Right lobe of liver (tissue), 6 donors: ENCODE data around the gene HPN. TPM values are rescaled to one million over a fixed set of nuclear protein-coding genes. Genes with fewer than 3 reads are reported as not detected.

Experiments
- ATAC-seq, 4 donors: fragments of 200-7000 bp; cut with Tn5 transposase; one replicate each; pipeline ENCODE4 v1.9.1; 2020; ENCODE audit warnings: mild to moderate bottlenecking in 4 of 4, moderate library complexity in 4 of 4
- DNase-seq, 3 donors: peaks; one replicate each; pipeline ENCODE4 v3.0.0-alpha.2; 2020
- H3K27ac ChIP-seq, 3 donors: fragments of 200-600 bp; one replicate each; pipeline ENCODE4 v1.8.0; 2022
- H3K27me3 ChIP-seq, 2 donors: fragments of 200-600 bp; one replicate each; pipeline ENCODE4 v1.8.0; 2022
- H3K36me3 ChIP-seq, 4 donors: fragments of 200-600 bp; sonication (generic) in 1 of 4; one replicate each; pipeline versions ENCODE4 v1.5.1 to v1.8.0; 2017 to 2022; ENCODE audit warnings: control low read depth in 1 of 4
- H3K4me1 ChIP-seq, 4 donors: fragments of 200-600 bp; sonication (generic) in 1 of 4; one replicate each; pipeline versions ENCODE4 v1.5.1 to v1.8.0; 2017 to 2022; ENCODE audit warnings: control low read depth in 1 of 4
- H3K4me3 ChIP-seq, 3 donors: fragments of 200-600 bp; one replicate each; pipeline ENCODE4 v1.8.0; 2022
- H3K9me3 ChIP-seq, 4 donors: fragments of 200-600 bp; sonication (generic) in 1 of 4; one replicate each; pipeline versions ENCODE4 v1.5.1 to v1.8.0; 2017 to 2022; ENCODE audit warnings: control low read depth in 1 of 4
- CTCF ChIP-seq, 4 donors: fragments of 200-600 bp in 3 of 4; fragments of 450-650 bp in 1 of 4; IDR thresholded peaks; one replicate each; pipeline versions ENCODE4 v1.5.1 to v1.8.0; 2016 to 2022; ENCODE audit warnings: antibody characterized with exemption in 4 of 4, mild to moderate bottlenecking in 2 of 4
- POLR2A ChIP-seq: fragments of 450-650 bp; IDR thresholded peaks from one replicate; pipeline ENCODE4 v1.6.1; 2017; ENCODE audit warnings: antibody characterized with exemption, mild to moderate bottlenecking
- WGBS: methylation state at CpG from one replicate; pipeline ENCODE4 v1.1.6; 2018; ENCODE audit warnings: low coverage, low lambda C conversion rate; ENCODE audit not compliant: insufficient coverage; ENCODE audit errors: missing lambda C conversion rate; 5-methylcytosine and 5-hydroxymethylcytosine counted together
- intact Hi-C, 2 donors: fragments of 100-400 bp; cut with DNase I; formaldehyde crosslinking; loops; one replicate each; pipeline versions ENCODE4 v1.11.2 to v1.14.1; 2022
- total RNA-seq, 6 experiments: library from RNA; depleted of rRNA in 2 of 6; stranded (reverse); fragments of >200 nt in 2 of 6; fragmentation: NEBNext Ultra II Directional in 3 of 6; extraction: Animal tissue kit (Norgen Biotek cat#: 25700) in 3 of 6; gene quantifications; one replicate each; pipeline versions ENCODE4 v1.1.0 to v1.2.4, GENCODE V29; 2016 to 2023
- donor health status: DM: no; HTN: yes; CAD: no.
- donor health status: DM: no; HTN: no; CAD: no.
- donor health status: DM: no; HTN: no; CAD: no.
- donor health status: DM: no; HTN: yes; CAD: no.
- donor health status: DM: no; HTN: yes; CAD: no.

The HPN gene
- total RNA-seq, 6 experiments from 2014 or later: 285 to 486 (median 374) TPM

GRCh38 chr19:35112995-35113688 lies 71.6 kb downstream of the HPN start:
- no peak for TF ChIP-seq CTCF (IDR thresholded peaks at IDR 0.05)
- TF ChIP-seq POLR2A: no peak
- intact Hi-C loops: no loop called here
- WGBS: 73% methylated on average over 9 of the region's 15 CpGs

GRCh38 chr19:35114353-35115176 lies 73.0 kb downstream of the HPN start:
- DNase-seq (no peak), ATAC-seq (peak; percentile 67 to 82 (median 74))
- Histone ChIP-seq H3K27me3 (no peaks in the 10 kb centered on the region), H3K36me3 (no peaks in the 10 kb centered on the region), H3K27ac (no peak overlapping the region), H3K9me3 (no peaks in the 10 kb centered on the region), H3K4me3 (no peak overlapping the region), H3K4me1 (peaks cover 0 to 7% (median 0%) of the 10 kb centered on the region in 4 donors)
- intact Hi-C loops: no loop called here
- TF ChIP-seq CTCF (IDR thresholded peaks at IDR 0.05) (peak; percentile 82 to 96 (median 94)), POLR2A (no peak)
- WGBS: 11% methylated on average over 14 of the region's 23 CpGs

More at GRCh38 chr19:35112995-35113688, 71.6 kb downstream of the HPN start:
- Histone ChIP-seq H3K27ac (no peak overlapping the region), H3K4me3 (no peak overlapping the region), H3K27me3 (no peaks in the 10 kb centered on the region), H3K36me3 (no peaks in the 10 kb centered on the region), H3K9me3 (no peaks in the 10 kb centered on the region), H3K4me1 (peaks cover 0 to 7% (median 0%) of the 10 kb centered on the region in 4 donors)
- no peak for DNase-seq
- ATAC-seq: no peak

- DNase-seq (no peak), ATAC-seq (peak in 1 of 4 donors; percentile 3)
- intact Hi-C loops: no loop called here
- no peak for TF ChIP-seq POLR2A
- no peak for TF ChIP-seq CTCF (IDR thresholded peaks at IDR 0.05)
- H3K4me3 ChIP-seq: no peak within 1 kb of the TSS
- H3K27me3 ChIP-seq: no peaks in the 10 kb centered on the region
- no peaks in the 10 kb centered on the region for H3K9me3 ChIP-seq
- peaks cover 0 to 7% (median 0%) of the 10 kb centered on the region in 4 donors for H3K4me1 ChIP-seq
- H3K27ac ChIP-seq: no peak within 1 kb of the TSS
- H3K36me3 ChIP-seq: no peaks in the 10 kb centered on the region
- 62% methylated on average over 7 of the region's 14 CpGs for WGBS
These were observed 73.8 kb downstream of the HPN start, which contains the start of gene FXYD3 for GRCh38 chr19:35115177-35115951. Gene FXYD3 (plus strand): TSS chr19:35115823. CDS start chr19:35119377, 3,554 bp downstream.

Other genes starting within 250 kb of the HPN start
- gene ZNF30, start 114.8 kb upstream of the HPN start, total RNA-seq: 1 to 10 TPM in 4 of 6 experiments, under 1 TPM in 2; 0.95 to 4.0 (median 1.4) TPM
- 1 to 10 TPM; 2.6 to 3.8 (median 3.2) TPM for gene ZNF792, start 77.5 kb upstream of the HPN start, total RNA-seq
- 10 to 100 TPM; 10.4 to 34.8 (median 15.4) TPM for gene GRAMD1A, start 41.4 kb upstream of the HPN start, total RNA-seq
- 1 to 10 TPM; 2.6 to 4.9 (median 3.6) TPM for gene SCN1B, start 11.3 kb upstream of the HPN start, total RNA-seq
- 1 to 10 TPM in 1 of 6 experiments, not detected in 5; 1.0 TPM for gene FXYD3, start 74.1 kb downstream of the HPN start, total RNA-seq
- gene LGI4, start 93.3 kb downstream of the HPN start, total RNA-seq: 1 to 10 TPM in 5 of 6 experiments, under 1 TPM in 1; 0.99 to 2.0 (median 1.5) TPM
- 100 to 1,000 TPM in 4 of 6 experiments, 10 to 100 TPM in 2; 38.9 to 263 (median 140) TPM for gene FXYD1, start 97.1 kb downstream of the HPN start, total RNA-seq
- gene FXYD7, start 101.5 kb downstream of the HPN start, total RNA-seq: under 1 TPM in 1 of 6 experiments, not detected in 5; 0.49 TPM
- gene FXYD5, start 113.0 kb downstream of the HPN start, total RNA-seq: 10 to 100 TPM in 4 of 6 experiments, 1 to 10 TPM in 2; 5.6 to 23.6 (median 14.2) TPM
- not detected for gene FAM187B, start 187.0 kb downstream of the HPN start, total RNA-seq
- gene LSR, start 207.3 kb downstream of the HPN start, total RNA-seq: 100 to 1,000 TPM in 4 of 6 experiments, 10 to 100 TPM in 2; 96.6 to 138 (median 112) TPM
- gene USF2, start 227.2 kb downstream of the HPN start, total RNA-seq: 10 to 100 TPM; 65.4 to 78.5 (median 75.7) TPM
- gene HAMP, start 240.8 kb downstream of the HPN start, total RNA-seq: 100 to 1,000 TPM in 2 of 6 experiments, 10 to 100 TPM in 3, under 1 TPM in 1; 0.86 to 146 (median 65.3) TPM